Lung (tissue), 12 donors: Measurements from ENCODE around the gene SLC8B1. TPM values are rescaled to one million over a fixed set of nuclear protein-coding genes. Genes with fewer than 3 reads are reported as not detected.

Experiments used
- ATAC-seq: fragments of 200-7000 bp; cut with Tn5 transposase; one replicate; pipeline ENCODE4 v1.9.1; 2020; ENCODE audit warnings: moderate number of reproducible peaks; ENCODE audit not compliant: insufficient read depth, low FRiP score
- DNase-seq, 3 donors: peaks; one replicate each; pipeline ENCODE4 v3.0.0-alpha.2; 2013 to 2017
- H3K27ac ChIP-seq, 2 donors: one replicate each; pipeline ENCODE4 v1.5.1; 2013; ENCODE audit warnings: mild to moderate bottlenecking in 2 of 2, moderate library complexity in 2 of 2, control low read depth in 1 of 2, inconsistent platforms in 1 of 2, low read depth in 1 of 2, low read length in 1 of 2
- H3K27me3 ChIP-seq, 3 donors: one replicate each; pipeline ENCODE4 v1.5.1; 2013; ENCODE audit warnings: low read length in 2 of 3; ENCODE audit not compliant: control insufficient read depth in 3 of 3, insufficient read depth in 3 of 3
- H3K36me3 ChIP-seq, 4 donors: one replicate each; pipeline ENCODE4 v1.5.1; 2013; ENCODE audit warnings: low read length in 4 of 4, mild to moderate bottlenecking in 1 of 4, moderate library complexity in 1 of 4; ENCODE audit not compliant: control insufficient read depth in 4 of 4, insufficient read depth in 4 of 4
- H3K4me1 ChIP-seq, 5 donors: one replicate each; pipeline ENCODE4 v1.5.1; 2013; ENCODE audit warnings: low read length in 5 of 5, mild to moderate bottlenecking in 2 of 5, moderate library complexity in 1 of 5; ENCODE audit not compliant: control insufficient read depth in 5 of 5, insufficient read depth in 5 of 5
- H3K4me3 ChIP-seq: one replicate; pipeline ENCODE4 v1.5.1; 2013; ENCODE audit warnings: mild to moderate bottlenecking, control low read depth, moderate library complexity
- H3K9ac ChIP-seq, 2 donors: one replicate each; pipeline ENCODE4 v1.5.1; 2013; ENCODE audit warnings: low read length in 2 of 2, control low read depth in 1 of 2; ENCODE audit not compliant: insufficient read depth in 1 of 2
- H3K9me3 ChIP-seq, 4 donors: one replicate each; pipeline ENCODE4 v1.5.1; 2013; ENCODE audit warnings: low read length in 3 of 4, mild to moderate bottlenecking in 1 of 4, moderate library complexity in 1 of 4; ENCODE audit not compliant: control insufficient read depth in 4 of 4, insufficient read depth in 3 of 4
- CTCF ChIP-seq: IDR thresholded peaks from 2 replicates; pipeline ENCODE4 v1.5.1; 2012; ENCODE audit warnings: mild to moderate bottlenecking; ENCODE audit errors: control extremely low read depth, extremely low read depth
- WGBS, 2 donors: extraction: QIAGEN DNeasy Blood & Tissue Kit; methylation state at CpG; one replicate each; pipeline ENCODE4 v1.1.7; 2013; 5-methylcytosine and 5-hydroxymethylcytosine counted together
- polyA plus RNA-seq, 2 donors: library from polyadenylated mRNA; stranded (reverse); fragments of 200-250 nt; gene quantifications; one replicate each; pipeline ENCODE4 v1.2.1, GENCODE V29; 2013
- total RNA-seq, 2 donors: library from RNA; depleted of rRNA in 1 of 2; stranded (reverse); fragments of >200 nt in 1 of 2; gene quantifications; one replicate each; pipeline ENCODE4 v1.2.1, GENCODE V29; 2014 to 2021
- donor health status: control.
- donor health status: control.
- donor health status: Bipolar disorder and iron deficiency.
- donor health status: healthy.
- donor health status: DM: yes; HTN: yes; CAD: no.

The SLC8B1 gene
- total and polyA plus RNA-seq, 4 donors, result 21.8 to 44.8 (median 32.1) TPM

DNA sequence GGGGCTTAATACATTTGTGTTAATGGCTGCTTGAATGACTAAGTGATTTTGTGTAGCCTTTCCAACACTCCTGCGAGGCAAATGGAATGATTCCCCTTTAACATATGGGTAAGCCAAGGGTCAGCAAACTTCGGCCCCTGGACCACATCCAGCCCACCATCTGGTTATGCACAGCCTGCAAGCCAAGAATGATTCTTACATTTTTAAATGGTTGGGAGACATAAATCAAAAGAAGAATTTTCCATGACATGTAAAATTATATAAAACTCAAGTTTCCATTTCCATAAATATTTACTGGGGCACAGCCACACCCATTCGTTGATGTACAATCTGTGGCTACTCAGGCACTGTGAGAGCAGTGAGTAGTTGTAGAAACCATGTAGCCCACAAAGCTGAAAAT is 9.0 kb downstream of the SLC8B1 start:
- H3K4me3 ChIP-seq, result no peak overlapping the region
- peaks cover 0 to 12% (median 0%) of the 10 kb centered on the region in 5 donors for H3K4me1 ChIP-seq
- no peaks in the 10 kb centered on the region for H3K9me3 ChIP-seq
- H3K9ac ChIP-seq, result no peak overlapping the region
- peaks cover 0 to 26% (median 4%) of the 10 kb centered on the region in 4 donors for H3K36me3 ChIP-seq
- ATAC-seq (no peak), DNase-seq (peak; percentile 48 to 66 (median 65))
- no peak overlapping the region for H3K27ac ChIP-seq
- 72 to 79% methylated on average over 3 of the region's 3 CpGs for WGBS, 2 donors
- TF ChIP-seq CTCF, result no peak
- no peaks in the 10 kb centered on the region for H3K27me3 ChIP-seq

DNA sequence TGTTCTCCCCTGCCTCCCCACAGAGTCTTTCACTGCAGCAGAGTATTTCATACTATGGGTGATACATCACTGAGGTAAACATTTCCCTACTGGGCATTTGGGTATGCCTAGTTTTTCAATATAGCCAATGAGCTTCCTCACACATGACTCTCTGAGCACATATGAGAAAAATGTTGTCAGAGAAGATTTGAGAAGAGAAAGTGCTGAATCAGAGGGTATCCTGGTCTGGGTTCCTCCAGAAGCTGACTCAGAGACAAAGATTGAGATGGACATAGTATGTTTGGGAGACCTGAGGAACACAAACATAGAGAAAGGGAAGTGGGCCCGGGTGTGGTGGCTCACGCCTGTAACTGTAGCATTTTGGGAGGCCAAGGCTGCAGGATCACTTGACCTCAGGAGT is 12.6 kb downstream of the SLC8B1 start:
- ATAC-seq, result peak; percentile 30
- Histone ChIP-seq H3K9me3 (no peaks in the 10 kb centered on the region), H3K4me3 (no peak overlapping the region), H3K4me1 (peaks cover 0 to 4% (median 0%) of the 10 kb centered on the region in 5 donors), H3K9ac (no peak overlapping the region), H3K36me3 (peaks cover 2 to 42% (median 16%) of the 10 kb centered on the region in 4 donors), H3K27ac (no peak overlapping the region), H3K27me3 (no peaks in the 10 kb centered on the region)
- WGBS, 2 donors, result 79 to 80% methylated on average over 2 of the region's 2 CpGs
- TF ChIP-seq CTCF, result no peak
- no peak for DNase-seq

GRCh38 chr12:113320401-113320800 is 14.5 kb downstream of the SLC8B1 start:
- ATAC-seq (no peak), DNase-seq (no peak)
- no peak overlapping the region for H3K9ac ChIP-seq
- no peak overlapping the region for H3K4me3 ChIP-seq
- no peaks in the 10 kb centered on the region for H3K4me1 ChIP-seq
- peaks cover 2 to 53% (median 16%) of the 10 kb centered on the region in 4 donors for H3K36me3 ChIP-seq
- TF ChIP-seq CTCF, result no peak
- 95 to 97% methylated on average over 12 of the region's 12 CpGs for WGBS, 2 donors
- H3K9me3 ChIP-seq, result no peaks in the 10 kb centered on the region
- no peak overlapping the region for H3K27ac ChIP-seq
- no peaks in the 10 kb centered on the region for H3K27me3 ChIP-seq
